B cell (primary cell): ENCODE results near the gene HEG1.

ENCODE experiments used
- CTCF ChIP-seq: fragments of 200-600 bp; IDR thresholded peaks from one replicate; pipeline ENCODE4 v1.8.0; 2022; ENCODE audit warnings: antibody characterized with exemption, mild to moderate bottlenecking
- EZH2 ChIP-seq: IDR thresholded peaks from 2 replicates; pipeline ENCODE4 v1.6.1; 2012; ENCODE audit warnings: borderline replicate concordance, low read depth, mild to moderate bottlenecking, moderate library complexity, low read length; ENCODE audit not compliant: insufficient read depth, poor library complexity, severe bottlenecking

- no peak for TF ChIP-seq CTCF
- no peak for TF ChIP-seq EZH2
Observed at GRCh38 chr3:125098611-125099291, 43.0 kb upstream of the HEG1 start.
